ENCODE data around the gene MBLAC1. TPM values are rescaled to one million over a fixed set of nuclear protein-coding genes. Genes with fewer than 3 reads are reported as not detected.

MBLAC1 gene
- total and polyA plus RNA-seq, 2 donors (not counting 1 experiment from before 2014, with no cell fraction given): 1.6 to 4.5 TPM

DNA sequence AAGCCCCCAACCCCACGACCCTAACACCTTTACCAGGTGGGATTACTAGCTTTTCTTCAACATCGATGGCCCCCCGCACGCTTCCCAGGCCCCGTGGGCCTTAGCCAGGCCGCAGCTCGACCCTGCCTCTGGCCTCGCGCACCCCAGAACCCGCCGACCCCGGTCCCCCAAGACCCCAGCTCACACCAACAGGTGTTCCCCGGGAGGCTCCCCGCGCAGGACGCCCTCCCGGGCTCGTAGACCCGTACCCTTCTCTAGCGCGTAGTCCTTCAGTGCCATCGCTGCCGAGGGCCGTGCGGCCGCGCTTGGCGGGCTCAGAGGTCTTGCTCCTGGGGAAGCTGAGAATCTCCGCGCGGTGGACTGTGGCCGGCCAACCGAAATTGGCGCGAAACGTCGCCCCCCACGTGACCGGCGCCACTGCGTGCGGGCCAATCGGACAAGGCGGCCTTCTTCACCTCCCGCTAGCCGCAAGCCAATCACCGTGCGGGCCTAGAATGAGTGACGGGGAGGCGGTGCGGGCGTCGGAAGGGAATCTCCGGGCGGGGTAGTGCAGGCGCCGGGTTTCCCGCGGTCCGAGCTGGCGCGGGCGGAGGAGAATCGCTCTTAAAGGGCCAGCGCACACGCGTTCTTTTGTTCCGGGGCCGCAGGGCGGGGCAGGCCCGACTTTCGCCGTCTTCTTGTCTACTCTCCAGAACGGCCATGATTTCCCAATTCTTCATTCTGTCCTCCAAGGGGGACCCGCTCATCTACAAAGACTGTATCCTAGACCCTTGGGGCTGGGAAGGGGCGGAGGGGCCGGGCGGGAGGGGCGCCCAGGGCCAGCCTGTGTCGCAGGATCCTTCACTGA lies 25.5 kb upstream of the MBLAC1 start, which contains the start of the genes AP4M1 and MCM7:
Gene AP4M1, plus strand, starts transcription at position 628 of the 847 bp plus-strand sequence. Its CDS starts 72 bp downstream, at position 700.
Gene MCM7, minus strand, starts transcription at position 382 of the 847 bp plus-strand sequence. Its CDS starts 103 bp downstream, at position 279.
- Mint-ChIP-seq H3K4me3 (peak within 1 kb of the TSS; percentile 96), H3K9me3 (ENCODE audit: insufficient read depth) (no peaks in the 10 kb centered on the region), H3K27me3 (no peaks in the 10 kb centered on the region), H3K4me1 (peaks cover 40% of the 10 kb centered on the region), H3K27ac (peak within 1 kb of the TSS; percentile 98)
- ChIA-PET CTCF (interaction anchor here (1.0 to 5.3 kb wide), 8 partner anchors 11 to 511 kb away, joined by 3 to 43 read pairs (median 4); partner anchors contain the start of genes CNPY4, LAMTOR4, MBLAC1 and MOSPD3), POLR2A (interaction anchor here (0.5 to 2.8 kb wide), 14 partner anchors 11 to 600 kb away, joined by 3 to 37 read pairs (median 8); partner anchors contain the start of genes COPS6, LAMTOR4, MBLAC1 and TRIM4)
- peak within 1 kb of the TSS; percentile 93 for H2AFZ ChIP-seq (ENCODE audit: insufficient read depth, low read depth, low read length, poor library complexity, severe bottlenecking)
- peaks cover 17% of the 10 kb centered on the region for H4K20me1 ChIP-seq (ENCODE audit: control insufficient read depth, insufficient read depth, low read length, poor library complexity, severe bottlenecking)
- intact Hi-C loops (cut with micrococcal nuclease): loop anchor here (1.0 kb wide), 4 partner anchors 18 to 47 kb away; partner anchors contain the start of genes CNPY4, LAMTOR4 and TAF6
- H3K79me2 ChIP-seq (ENCODE audit: control insufficient read depth, insufficient read depth, low read length): peaks cover 40% of the 10 kb centered on the region
- no peaks in the 10 kb centered on the region for H3K27me3 ChIP-seq (replicated peaks in 1 of 4; ENCODE audit: control extremely low read depth in 1 of 4, control insufficient read depth in 3 of 4, insufficient read depth in 4 of 4, low read length in 3 of 4)
- peak within 1 kb of the TSS; percentile 60 to 94 for H3K27ac ChIP-seq (ENCODE audit: low read length in 2 of 2)
- H3K9me3 ChIP-seq (ENCODE audit: control extremely low read depth in 1 of 3, control insufficient read depth in 2 of 3, insufficient read depth in 1 of 3, low read length in 2 of 3): no peaks in the 10 kb centered on the region
- under 1% methylated on average over 80 of the region's 80 CpGs for WGBS (ENCODE audit: insufficient coverage)
- TF ChIP-seq, protein P1, sequence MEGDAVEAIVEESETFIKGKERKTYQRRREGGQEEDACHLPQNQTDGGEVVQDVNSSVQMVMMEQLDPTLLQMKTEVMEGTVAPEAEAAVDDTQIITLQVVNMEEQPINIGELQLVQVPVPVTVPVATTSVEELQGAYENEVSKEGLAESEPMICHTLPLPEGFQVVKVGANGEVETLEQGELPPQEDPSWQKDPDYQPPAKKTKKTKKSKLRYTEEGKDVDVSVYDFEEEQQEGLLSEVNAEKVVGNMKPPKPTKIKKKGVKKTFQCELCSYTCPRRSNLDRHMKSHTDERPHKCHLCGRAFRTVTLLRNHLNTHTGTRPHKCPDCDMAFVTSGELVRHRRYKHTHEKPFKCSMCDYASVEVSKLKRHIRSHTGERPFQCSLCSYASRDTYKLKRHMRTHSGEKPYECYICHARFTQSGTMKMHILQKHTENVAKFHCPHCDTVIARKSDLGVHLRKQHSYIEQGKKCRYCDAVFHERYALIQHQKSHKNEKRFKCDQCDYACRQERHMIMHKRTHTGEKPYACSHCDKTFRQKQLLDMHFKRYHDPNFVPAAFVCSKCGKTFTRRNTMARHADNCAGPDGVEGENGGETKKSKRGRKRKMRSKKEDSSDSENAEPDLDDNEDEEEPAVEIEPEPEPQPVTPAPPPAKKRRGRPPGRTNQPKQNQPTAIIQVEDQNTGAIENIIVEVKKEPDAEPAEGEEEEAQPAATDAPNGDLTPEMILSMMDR (IDR thresholded peaks at IDR 0.05): no peak
- TF ChIP-seq EZH2 (IDR thresholded peaks at IDR 0.05; ENCODE audit: borderline replicate concordance, insufficient read depth, low read depth, low read length, poor library complexity, severe bottlenecking): no peak
- H3K4me2 ChIP-seq (replicated peaks; ENCODE audit: low read depth, low read length, poor library complexity, severe bottlenecking): peak within 1 kb of the TSS; percentile 98
- H3K4me3 ChIP-seq (ENCODE audit: control extremely low read depth in 1 of 5, extremely low read depth in 1 of 5, insufficient read depth in 1 of 5, low read depth in 2 of 5, low read length in 4 of 5): peak within 1 kb of the TSS; percentile 85 to 92 (median 90)
- peak within 1 kb of the TSS; percentile 93 for H3K9ac ChIP-seq (ENCODE audit: low read length)
- peaks cover 2 to 34% of the 10 kb centered on the region in 2 experiments for H3K36me3 ChIP-seq (replicated peaks in 1 of 2; ENCODE audit: control extremely low read depth in 1 of 2, control insufficient read depth in 1 of 2, extremely low read depth in 1 of 2, insufficient read depth in 2 of 2, low read length in 1 of 2)
- H3K4me1 ChIP-seq (ENCODE audit: control insufficient read depth in 2 of 2, insufficient read depth in 2 of 2, low read length in 2 of 2): peaks cover 13 to 24% of the 10 kb centered on the region in 2 donors
- peak; percentile 86 for ATAC-seq (ENCODE audit: low read depth)
- DNase-seq: peak; percentile 97

Data from B cell (primary cell).